GM18909 (cell line): ENCODE measurements around the gene TRIM23.

Experiments used
- ATAC-seq: cut with Tn5 transposase; IDR thresholded peaks from one replicate; pipeline ENCODE4 v1.9.1; 2021; ENCODE audit warnings: mild to moderate bottlenecking; ENCODE audit not compliant: unreplicated experiment, poor library complexity

Gene TRIM23

DNA sequence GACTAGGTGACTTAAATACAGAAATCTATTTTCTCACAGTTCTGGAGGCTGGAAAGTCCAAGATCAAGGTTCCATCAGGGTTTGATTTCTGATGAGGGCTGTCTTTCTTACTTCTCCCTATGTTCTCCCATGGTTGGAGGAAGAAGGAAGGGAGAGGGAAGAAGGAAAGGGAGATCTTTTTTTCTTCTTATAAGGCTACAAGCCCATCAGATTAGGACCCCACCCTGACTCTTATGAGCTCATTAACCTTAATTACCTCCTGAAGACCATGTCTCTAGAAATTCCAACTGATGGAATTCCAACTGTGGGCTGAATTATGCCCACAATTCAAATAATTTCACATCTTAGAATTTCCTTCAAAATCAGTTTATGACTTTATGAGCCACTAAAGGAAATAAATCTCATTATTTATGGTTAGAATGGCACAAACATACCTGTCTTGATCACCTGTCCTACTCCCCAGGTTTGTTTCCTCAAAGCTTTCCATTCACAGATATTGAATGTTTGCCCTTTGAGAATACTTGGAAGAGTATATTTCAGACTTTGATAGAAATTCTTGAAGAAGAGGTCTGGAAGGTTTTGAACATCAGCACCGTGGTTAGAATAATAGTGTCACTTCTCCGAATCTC is 53.4 kb downstream of the TRIM23 start:
- ATAC-seq, result no peak

GRCh38 chr5:65566505-65566904 is 57.6 kb downstream of the TRIM23 start:
- no peak for ATAC-seq

- ATAC-seq, result no peak
These were observed 60.4 kb downstream of the TRIM23 start for GRCh38 chr5:65563777-65564176.

DNA sequence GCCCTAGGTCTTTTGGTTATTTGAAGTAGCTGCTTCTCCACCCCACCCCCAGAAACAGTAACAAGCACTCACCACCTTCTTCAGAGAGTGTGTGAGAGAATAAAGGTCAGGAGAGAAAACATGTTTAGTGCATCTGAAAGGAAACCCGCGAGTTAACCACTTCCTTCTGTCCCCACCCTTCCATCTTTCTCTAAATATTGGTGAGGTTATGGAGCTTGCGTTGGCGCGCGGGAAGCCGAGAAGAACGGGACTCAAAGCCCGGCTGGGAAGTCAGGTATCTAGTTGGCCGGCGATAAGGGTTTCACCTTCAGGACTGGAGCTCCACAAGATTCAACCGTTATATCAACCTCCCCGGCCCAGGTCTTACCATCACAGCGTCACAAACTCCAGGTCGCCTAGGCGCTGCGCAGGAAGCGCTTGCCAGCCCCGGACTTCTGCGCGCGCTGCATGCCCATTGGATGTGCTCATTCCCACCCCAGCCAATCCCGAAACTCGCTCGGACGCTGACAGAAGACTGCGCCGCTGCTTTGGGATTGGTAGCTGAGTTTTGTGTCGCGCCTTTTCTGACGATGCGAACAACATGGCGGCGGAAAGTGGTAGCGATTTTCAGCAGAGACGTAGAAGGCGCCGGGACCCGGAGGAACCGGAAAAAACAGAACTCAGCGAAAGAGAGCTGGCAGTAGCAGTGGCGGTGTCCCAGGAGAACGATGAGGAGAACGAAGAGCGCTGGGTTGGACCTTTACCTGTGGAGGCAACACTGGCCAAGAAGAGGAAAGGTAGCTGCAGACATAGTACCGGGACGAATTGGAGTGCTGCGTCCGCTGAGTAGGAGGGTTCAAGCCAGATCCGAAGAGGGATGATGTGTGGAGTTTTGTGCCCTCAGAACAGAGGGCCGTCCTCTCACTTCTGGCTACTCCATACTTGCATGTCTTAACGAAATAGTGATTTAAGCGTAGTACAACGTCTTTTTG is 61.1 kb downstream of the TRIM23 start, which contains the start of the genes CENPK and PPWD1:
TSS of gene CENPK (minus strand) at position 438 of the 971 bp plus-strand sequence. CDS start 8,261 bp downstream, outside the sequence.
TSS of gene PPWD1 (plus strand) at position 566 of the 971 bp plus-strand sequence. CDS start at position 581, 15 bp downstream.
- ATAC-seq, result peak; percentile 99

- ATAC-seq, result no peak
These were observed 67.4 kb downstream of the TRIM23 start for GRCh38 chr5:65556718-65557117.

DNA sequence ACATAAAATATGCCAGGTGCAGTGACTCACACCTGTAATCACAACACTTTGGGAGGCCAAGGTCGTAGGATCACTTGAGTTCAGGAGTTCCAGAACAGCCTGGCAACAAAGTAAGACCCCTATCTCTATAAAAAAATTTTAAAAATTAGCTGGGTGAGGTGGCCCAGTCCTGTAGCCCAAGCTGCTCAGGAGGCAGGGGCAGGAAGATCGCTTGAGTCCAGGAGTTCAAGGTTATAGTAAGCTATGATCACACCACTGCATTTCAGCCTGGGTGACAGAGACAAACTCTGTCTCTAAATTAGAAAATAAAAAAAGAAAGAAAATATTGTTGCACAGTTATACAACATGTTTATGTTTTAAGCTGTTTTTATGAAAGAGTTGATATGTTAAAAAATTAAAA is 68.0 kb downstream of the TRIM23 start:
- ATAC-seq, result no peak

DNA sequence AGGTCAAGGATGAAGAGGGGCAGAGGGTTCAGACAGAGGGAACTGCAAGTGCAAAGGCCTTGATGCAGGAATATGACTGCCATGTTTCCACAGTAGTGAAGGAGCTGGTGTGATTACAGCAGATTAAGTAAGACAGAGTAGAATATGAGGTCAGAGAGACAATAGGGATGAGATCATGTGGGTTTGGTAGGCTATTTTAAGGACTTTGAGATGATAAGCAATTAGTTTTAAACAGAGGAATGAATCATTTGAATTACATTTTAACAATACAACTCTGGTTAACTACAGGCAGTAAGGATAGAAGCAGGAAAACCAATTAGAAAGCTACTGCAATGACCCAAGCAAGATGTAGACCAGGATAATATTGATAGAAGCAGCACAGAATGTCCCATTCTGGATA is 68.8 kb downstream of the TRIM23 start:
- no peak for ATAC-seq

- ATAC-seq, result no peak
These were observed 70.2 kb downstream of the TRIM23 start for GRCh38 chr5:65553941-65554340.

DNA sequence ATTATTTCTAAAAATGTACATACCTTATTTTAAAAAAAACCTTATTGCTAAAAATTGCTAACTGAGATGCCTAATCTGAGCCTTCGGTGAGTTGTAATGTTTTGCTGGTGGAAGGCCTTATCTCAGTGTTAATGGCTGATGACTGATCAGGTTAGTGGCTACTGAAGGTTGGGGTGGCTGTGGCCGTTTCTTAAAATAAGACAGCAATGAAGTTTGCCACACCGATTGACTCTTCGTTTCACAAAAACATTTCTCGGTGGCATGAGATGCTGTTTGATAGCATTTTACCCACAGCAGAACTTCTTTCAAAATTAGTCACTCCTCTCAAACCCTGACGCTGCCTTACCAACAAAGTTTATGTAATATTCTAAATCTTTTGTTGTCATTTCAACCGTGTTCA is 75.9 kb downstream of the TRIM23 start:
- no peak for ATAC-seq

- no peak for ATAC-seq
These were observed 78.0 kb downstream of the TRIM23 start for GRCh38 chr5:65546141-65546540.

DNA sequence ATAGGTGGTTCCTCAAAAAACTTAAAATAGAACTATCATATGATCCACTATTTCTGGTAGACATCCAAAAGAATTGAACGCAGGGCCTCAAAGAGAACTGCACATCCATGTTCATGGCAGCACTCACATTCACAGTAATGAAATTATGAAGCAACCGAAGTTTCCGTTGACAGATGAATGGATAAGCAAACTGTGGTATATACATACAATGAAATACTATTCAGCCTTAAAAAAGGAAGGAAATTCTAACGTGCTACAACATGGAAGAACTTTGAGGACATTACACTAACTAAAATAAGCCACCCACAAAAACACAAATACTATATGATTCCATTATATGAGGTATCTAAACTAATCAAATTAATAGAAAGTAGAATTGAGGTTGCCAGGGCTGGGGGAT is 79.7 kb downstream of the TRIM23 start:
- no peak for ATAC-seq

- no peak for ATAC-seq
These were observed 84.3 kb downstream of the TRIM23 start for GRCh38 chr5:65539827-65540226.
